ENCODE results near the gene MAPK10. TPM values are rescaled to one million over a fixed set of nuclear protein-coding genes. Genes with fewer than 3 reads are reported as not detected.

The MAPK10 gene
- total RNA-seq, result 5.5 and 6.5 TPM in 2 replicates

GRCh38 chr4:86359944-86360478, at the start of gene MAPK10:
Gene MAPK10 (minus strand): TSS chr4:86360053.

Other genes with a start within 250 kb of the MAPK10 start
- gene PTPN13, start 234.3 kb upstream of the MAPK10 start, total RNA-seq, result 46.8 and 50.6 TPM in 2 replicates

Measured in airway epithelial cell (primary cell).